ENCODE measurements around the gene TDRD10. TPM values are rescaled to one million over a fixed set of nuclear protein-coding genes. Genes with fewer than 3 reads are reported as not detected.

TDRD10 gene
- total RNA-seq, 1 experiment from 2014 or later = not detected

GRCh38 chr1:154488922-154489321 is 13.1 kb upstream of the TDRD10 start:
- no peak for DNase-seq (ENCODE audit: low spot score)
- H3K4me3 ChIP-seq (ENCODE audit: low read depth, low read length, poor library complexity, severe bottlenecking) = no peak overlapping the region
- intact Hi-C loops (cut with micrococcal nuclease; ENCODE audit: unreplicated experiment) = loop anchor here (10.0 kb wide), 1 partner anchor 386 kb away; the partner anchor contains the start of gene KCNN3
- no peak overlapping the region for H3K27ac ChIP-seq (ENCODE audit: low read depth, low read length, poor library complexity, severe bottlenecking)
- no peaks in the 10 kb centered on the region for H3K9me3 ChIP-seq (ENCODE audit: low read depth, low read length, poor library complexity, severe bottlenecking)
- BruUV-seq (replicated peaks) = no TSS peak
- H3K36me3 ChIP-seq (ENCODE audit: insufficient read depth, low read length, poor library complexity, severe bottlenecking) = no peaks in the 10 kb centered on the region
- ChIA-PET CTCF (no interaction called here), POLR2A (ENCODE audit: low non-redundant PET) (no interaction called here)
- H3K4me1 ChIP-seq (ENCODE audit: insufficient read depth, low read length, poor library complexity, severe bottlenecking) = peaks cover 20% of the 10 kb centered on the region
- TF ChIP-seq EZH2 (IDR thresholded peaks at IDR 0.05; ENCODE audit: borderline replicate concordance, low read depth, low read length, poor library complexity, severe bottlenecking) (no peak), CTCF (conservative IDR thresholded peaks at IDR 0.05; ENCODE audit: low read depth, low read length) (no peak)
- H3K27me3 ChIP-seq (replicated peaks; ENCODE audit: insufficient read depth, low read depth, low read length, poor library complexity) = peaks cover 3% of the 10 kb centered on the region

GRCh38 chr1:154489695-154490274 is 12.2 kb upstream of the TDRD10 start:
- no peak for TF ChIP-seq EZH2 (IDR thresholded peaks at IDR 0.05; ENCODE audit: borderline replicate concordance, low read depth, low read length, poor library complexity, severe bottlenecking)
- TF ChIP-seq CTCF (conservative IDR thresholded peaks at IDR 0.05; ENCODE audit: low read depth, low read length) = no peak
- POLR2A ChIA-PET (ENCODE audit: low non-redundant PET) = no interaction called here
- CTCF ChIA-PET = no interaction called here
- BruUV-seq (replicated peaks) = no TSS peak
- H3K9me3 ChIP-seq (ENCODE audit: low read depth, low read length, poor library complexity, severe bottlenecking) = no peaks in the 10 kb centered on the region
- no peaks in the 10 kb centered on the region for H3K36me3 ChIP-seq (ENCODE audit: insufficient read depth, low read length, poor library complexity, severe bottlenecking)
- H3K4me3 ChIP-seq (ENCODE audit: low read depth, low read length, poor library complexity, severe bottlenecking) = no peak overlapping the region
- peaks cover 18% of the 10 kb centered on the region for H3K4me1 ChIP-seq (ENCODE audit: insufficient read depth, low read length, poor library complexity, severe bottlenecking)
- H3K27ac ChIP-seq (ENCODE audit: low read depth, low read length, poor library complexity, severe bottlenecking) = no peak overlapping the region
- DNase-seq (ENCODE audit: low spot score) = no peak
- intact Hi-C loops (cut with micrococcal nuclease; ENCODE audit: unreplicated experiment) = loop anchor here (10.0 kb wide), 1 partner anchor 385 kb away; the partner anchor contains the start of gene KCNN3
- H3K27me3 ChIP-seq (replicated peaks; ENCODE audit: insufficient read depth, low read depth, low read length, poor library complexity) = peaks cover 3% of the 10 kb centered on the region

- intact Hi-C loops (cut with micrococcal nuclease; ENCODE audit: unreplicated experiment) = no loop called here
- H3K4me3 ChIP-seq (ENCODE audit: low read depth, low read length, poor library complexity, severe bottlenecking) = no peak overlapping the region
- POLR2A ChIA-PET (ENCODE audit: low non-redundant PET) = no interaction called here
- CTCF ChIA-PET = no interaction called here
- no TSS peak for BruUV-seq (replicated peaks)
- TF ChIP-seq EZH2 (IDR thresholded peaks at IDR 0.05; ENCODE audit: borderline replicate concordance, low read depth, low read length, poor library complexity, severe bottlenecking) (no peak), CTCF (conservative IDR thresholded peaks at IDR 0.05; ENCODE audit: low read depth, low read length) (no peak)
- H3K36me3 ChIP-seq (ENCODE audit: insufficient read depth, low read length, poor library complexity, severe bottlenecking) = no peaks in the 10 kb centered on the region
- peaks cover 3% of the 10 kb centered on the region for H3K27me3 ChIP-seq (replicated peaks; ENCODE audit: insufficient read depth, low read depth, low read length, poor library complexity)
- H3K4me1 ChIP-seq (ENCODE audit: insufficient read depth, low read length, poor library complexity, severe bottlenecking) = peaks cover 13% of the 10 kb centered on the region
- no peak for DNase-seq (ENCODE audit: low spot score)
- H3K27ac ChIP-seq (ENCODE audit: low read depth, low read length, poor library complexity, severe bottlenecking) = no peak overlapping the region
- no peaks in the 10 kb centered on the region for H3K9me3 ChIP-seq (ENCODE audit: low read depth, low read length, poor library complexity, severe bottlenecking)
These were observed 11.7 kb upstream of the TDRD10 start for GRCh38 chr1:154490317-154490716.

Data from A673 (cell line).